DOHH2 (cell line): ENCODE results near the gene HOXC11.

Source experiments
- CTCF ChIP-seq: fragments of 200-600 bp; sonication (generic); IDR thresholded peaks from one replicate; pipeline ENCODE4 v1.5.1; 2014; ENCODE audit warnings: antibody characterized with exemption, mild to moderate bottlenecking, low read depth, low read length; ENCODE audit not compliant: poor library complexity, severe bottlenecking
- EZH2phosphoT487 ChIP-seq: fragments of 200-600 bp; sonication (generic); IDR thresholded peaks from 2 replicates; pipeline ENCODE4 v1.6.1; 2017; ENCODE audit warnings: borderline replicate concordance, mild to moderate bottlenecking, antibody characterized with exemption, low read length, moderate library complexity, mixed read lengths

GRCh38 chr12:53983568-53983949 lies 10.6 kb downstream of the HOXC11 start:
- TF ChIP-seq CTCF (no peak), EZH2phosphoT487 (no peak)
